A549 (cell line): ENCODE data around the gene B3GLCT. TPM values are rescaled to one million over a fixed set of nuclear protein-coding genes. Genes with fewer than 3 reads are reported as not detected.

Source experiments
- ATAC-seq, 2 experiments: fragments of 200-7000 bp in 1 of 2; fragments of >200 bp in 1 of 2; cut with Nextera tagmentation in 1 of 2; cut with Tn5 transposase in 1 of 2; 3 replicates each; pipeline versions ENCODE4 v1.8.0 to v1.9.1; 2018 to 2020; ENCODE audit warnings: mild to moderate bottlenecking in 1 of 2, moderate library complexity in 1 of 2
- CTCF ChIA-PET: fragments of 300-600 bp; sonication (Branson Sonifier 250); formaldehyde crosslinking; extraction: SDS; loops from one replicate; lab custom pipeline; 2021; ENCODE audit warnings: antibody characterized with exemption, inconsistent platforms; lab: Yijun Ruan, JAX
- POLR2A ChIA-PET: fragments of 350-600 bp; formaldehyde crosslinking; extraction: SDS; loops from one replicate; lab custom pipeline; 2021; ENCODE audit warnings: antibody characterized with exemption, inconsistent platforms; lab: Yijun Ruan, JAX
- DNase-seq, 2 experiments: peaks; one replicate each; pipeline versions ENCODE4 v3.0.0 to v3.0.0-alpha.2; 2011 to 2016; ENCODE audit warnings: low read depth in 1 of 2, low spot score in 1 of 2
- FAIRE-seq: peaks from 2 replicates; lab custom pipeline; 2011; peaks lifted over from hg19 to GRCh38; lab: Jason Lieb, UNC
- H3K27ac ChIP-seq, 2 experiments: fragments of >200 bp; sonication (Bioruptor Twin); formaldehyde crosslinking; 3 replicates each; pipeline ENCODE4 v1.5.1; 2016 to 2017
- H3K4me1 ChIP-seq: fragments of >200 bp; sonication (Bioruptor Twin); formaldehyde crosslinking; 3 replicates; pipeline ENCODE4 v1.6.1; 2016
- H3K4me2 ChIP-seq: fragments of >200 bp; sonication (Bioruptor Twin); formaldehyde crosslinking; 3 replicates; pipeline ENCODE4 v1.6.1; 2016
- H3K4me3 ChIP-seq: fragments of >200 bp; sonication (Bioruptor Twin); formaldehyde crosslinking; 3 replicates; pipeline ENCODE4 v1.5.1; 2016
- H3K9me3 ChIP-seq: fragments of >200 bp; sonication (Bioruptor Twin); formaldehyde crosslinking; 3 replicates; pipeline ENCODE4 v1.6.1; 2016
- ATOH8 ChIP-seq: fragments of 250-450 bp; sonication (Bioruptor Pico); IDR thresholded peaks from 2 replicates; pipeline ENCODE4 v1.5.0; 2020; ENCODE audit warnings: low read depth, mild to moderate bottlenecking, moderate library complexity
- CEBPB ChIP-seq, 2 experiments: fragments of >200 bp in 1 of 2; sonication (Bioruptor Twin) in 1 of 2; formaldehyde crosslinking in 1 of 2; IDR thresholded peaks; 2 replicates each; pipeline ENCODE4 v1.6.1; 2012 to 2016
- CHD2 ChIP-seq: fragments of 150-350 bp; IDR thresholded peaks from 2 replicates; pipeline ENCODE4 v1.6.1; 2014; ENCODE audit warnings: low read length; ENCODE audit not compliant: partially characterized antibody
- CHD4 ChIP-seq: fragments of 200-600 bp; sonication (generic); IDR thresholded peaks from 2 replicates; pipeline ENCODE4 v1.6.1; 2016; ENCODE audit warnings: antibody characterized with exemption, mild to moderate bottlenecking, borderline replicate concordance
- CTCF ChIP-seq: fragments of >200 bp; sonication (Bioruptor Twin); formaldehyde crosslinking; IDR thresholded peaks from 3 replicates; pipeline ENCODE4 v1.5.1; 2016
- EHF ChIP-seq: fragments of 250-450 bp; sonication (Bioruptor Pico); IDR thresholded peaks from 2 replicates; pipeline ENCODE4 v1.5.0; 2020; ENCODE audit warnings: mild to moderate bottlenecking
- EHMT2 ChIP-seq: fragments of 200-600 bp; sonication (generic); IDR thresholded peaks from 2 replicates; pipeline ENCODE4 v1.6.1; 2016; ENCODE audit warnings: antibody characterized with exemption, low read depth, mild to moderate bottlenecking, moderate library complexity
- FOSB ChIP-seq: fragments of 250-450 bp; sonication (Bioruptor Pico); IDR thresholded peaks from 2 replicates; pipeline ENCODE4 v1.5.0; 2020; ENCODE audit warnings: mild to moderate bottlenecking, moderate library complexity
- HDAC2 ChIP-seq: fragments of 200-600 bp; sonication (generic); IDR thresholded peaks from 2 replicates; pipeline ENCODE4 v1.6.1; 2016
- HEYL ChIP-seq: fragments of 250-450 bp; sonication (Bioruptor Pico); IDR thresholded peaks from 2 replicates; pipeline ENCODE4 v1.8.0; 2021; ENCODE audit warnings: mild to moderate bottlenecking, moderate library complexity
- HOXB13 ChIP-seq: fragments of 250-450 bp; sonication (Bioruptor Pico); IDR thresholded peaks from 2 replicates; pipeline ENCODE4 v1.5.0; 2020; ENCODE audit warnings: low read depth, mild to moderate bottlenecking, moderate library complexity
- HOXB5 ChIP-seq: fragments of 250-450 bp; sonication (Bioruptor Pico); IDR thresholded peaks from 2 replicates; pipeline ENCODE4 v1.5.0; 2020; ENCODE audit warnings: mild to moderate bottlenecking, moderate library complexity
- JUN ChIP-seq, 2 experiments: fragments of >200 bp; sonication (Bioruptor Twin); formaldehyde crosslinking; IDR thresholded peaks; 2 replicates in 1 of 2; 3 replicates in 1 of 2; pipeline ENCODE4 v1.6.1; 2016 to 2017
- KDM5A ChIP-seq: fragments of 200-600 bp; sonication (generic); IDR thresholded peaks from 2 replicates; pipeline ENCODE4 v1.6.1; 2016; ENCODE audit warnings: antibody characterized with exemption, mild to moderate bottlenecking
- MAFK ChIP-seq: fragments of 450-650 bp; IDR thresholded peaks from 2 replicates; pipeline ENCODE4 v1.6.1; 2014; ENCODE audit not compliant: partially characterized antibody
- MAX ChIP-seq: IDR thresholded peaks from 2 replicates; pipeline ENCODE4 v1.6.1; 2012
- NFE2L2 ChIP-seq: fragments of 150-350 bp; conservative IDR thresholded peaks from 2 replicates; pipeline ENCODE4 v1.6.1; 2014; ENCODE audit warnings: low read length
- PHF8 ChIP-seq: fragments of 200-600 bp; sonication (generic); IDR thresholded peaks from 2 replicates; pipeline ENCODE4 v1.6.1; 2016; ENCODE audit warnings: low read depth, mild to moderate bottlenecking, antibody characterized with exemption, moderate library complexity, borderline replicate concordance
- POLR2AphosphoS2 ChIP-seq: conservative IDR thresholded peaks from 2 replicates; pipeline ENCODE4 v1.6.1; 2012; ENCODE audit warnings: low read length, improper control_type of control experiment, inconsistent platforms
- RAD21 ChIP-seq, 2 experiments: fragments of >200 bp in 1 of 2; sonication (Bioruptor Twin) in 1 of 2; formaldehyde crosslinking in 1 of 2; IDR thresholded peaks in 1 of 2; conservative IDR thresholded peaks in 1 of 2; 2 replicates in 1 of 2; 3 replicates in 1 of 2; pipeline ENCODE4 v1.6.1; 2012 to 2018; ENCODE audit warnings: inconsistent platforms in 1 of 2
- RCOR1 ChIP-seq: fragments of 150-350 bp; IDR thresholded peaks from 2 replicates; pipeline ENCODE4 v1.6.1; 2014; ENCODE audit warnings: antibody characterized with exemption, low read length, low read depth
- REST ChIP-seq: fragments of 200-600 bp; sonication (generic); IDR thresholded peaks from 2 replicates; pipeline ENCODE4 v1.6.1; 2016; ENCODE audit warnings: antibody characterized with exemption, mild to moderate bottlenecking, moderate library complexity
- RFX5 ChIP-seq: fragments of 450-650 bp; IDR thresholded peaks from 2 replicates; pipeline ENCODE4 v1.7.1; 2014; ENCODE audit warnings: antibody characterized with exemption, mild to moderate bottlenecking, moderate library complexity
- RNF2 ChIP-seq: fragments of 200-600 bp; sonication (generic); IDR thresholded peaks from 2 replicates; pipeline ENCODE4 v1.6.1; 2016; ENCODE audit warnings: low read depth, mild to moderate bottlenecking, antibody characterized with exemption, moderate library complexity, borderline replicate concordance
- SREBF2 ChIP-seq: fragments of 450-650 bp; IDR thresholded peaks from 2 replicates; pipeline ENCODE4 v1.6.1; 2014; ENCODE audit warnings: mild to moderate bottlenecking, moderate library complexity
- TFCP2L1 ChIP-seq: fragments of 250-450 bp; sonication (Bioruptor Pico); IDR thresholded peaks from 2 replicates; pipeline ENCODE4 v1.5.0; 2021; ENCODE audit warnings: mild to moderate bottlenecking
- TP53 ChIP-seq: fragments of 250-450 bp; sonication (Bioruptor Pico); IDR thresholded peaks from 2 replicates; pipeline ENCODE4 v1.5.0; 2021; ENCODE audit warnings: mild to moderate bottlenecking, moderate library complexity
- WGBS: methylation state at CpG from one replicate; pipeline ENCODE4 v1.1.6; 2017; ENCODE audit errors: missing lambda C conversion rate; 5-methylcytosine and 5-hydroxymethylcytosine counted together
- polyA plus RNA-seq, 4 experiments: library from polyadenylated mRNA; depleted of rRNA in 3 of 4; stranded (reverse); fragments of >200 nt; fragmentation: RNase III in 1 of 4; extraction: RNeasy Plus Mini Kit Qiagen cat#74134 plus additional on column Dnase treatment in 1 of 4; gene quantifications; 2 replicates in 3 of 4; 3 replicates in 1 of 4; pipeline ENCODE4 v1.2.3, GENCODE V29; 2011 to 2017
- TF ChIP-seq, protein P1 (sequence below): fragments of 150-350 bp; IDR thresholded peaks from 2 replicates; pipeline ENCODE4 v1.6.1; 2014; ENCODE audit warnings: low read depth, mild to moderate bottlenecking, low read length
- TF ChIP-seq, protein P2 (sequence below): IDR thresholded peaks from 2 replicates; pipeline ENCODE4 v1.6.1; 2012

B3GLCT gene
- polyA plus RNA-seq, 2 of the 4 experiments (the other 2 are of a cell fraction), result 4.5 to 6.6 TPM

DNA sequence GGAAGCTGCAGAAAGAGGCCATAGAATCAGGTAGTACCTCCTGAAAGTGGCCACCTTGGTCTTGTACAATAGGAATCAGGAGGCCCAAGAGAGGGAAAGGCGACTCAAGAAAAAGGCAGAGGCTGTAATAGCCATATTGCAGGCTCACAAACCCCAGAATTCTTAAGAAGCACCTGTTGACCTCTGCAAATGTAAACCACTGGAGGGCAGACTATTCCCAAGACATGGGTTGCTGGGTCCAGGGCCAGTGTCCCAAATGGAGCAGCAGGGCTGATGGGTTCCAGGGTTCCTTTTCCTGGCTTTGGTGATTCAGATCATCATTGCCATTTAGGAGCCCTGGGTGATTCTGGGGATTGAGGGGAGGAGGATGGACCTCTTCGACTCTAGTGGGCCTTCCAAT is 167.6 kb downstream of the B3GLCT start:
- FAIRE-seq (no peak), ATAC-seq (no peak), DNase-seq (no peak)
- H3K4me2 ChIP-seq, result no peak overlapping the region
- POLR2A ChIA-PET, result no interaction called here
- no peaks in the 10 kb centered on the region for H3K4me1 ChIP-seq
- H3K9me3 ChIP-seq, result no peaks in the 10 kb centered on the region
- H3K4me3 ChIP-seq, result no peak overlapping the region
- TF ChIP-seq SREBF2 (no peak), TFCP2L1 (no peak), CHD2 (no peak), MAX (no peak), MAFK (no peak), RAD21 (conservative IDR thresholded peaks at IDR 0.05 in 1 of 2, IDR thresholded peaks at IDR 0.05 in 1 of 2) (no peak), POLR2AphosphoS2 (no peak), EHF (no peak), TP53 (CRISPR knock-in tag) (no peak), RFX5 (no peak), HDAC2 (no peak), FOSB (CRISPR knock-in tag) (no peak), EHMT2 (no peak), RNF2 (no peak), CEBPB (IDR thresholded peaks at IDR 0.05) (no peak), JUN (IDR thresholded peaks at IDR 0.05) (no peak), HOXB13 (no peak), CHD4 (no peak), ATOH8 (CRISPR knock-in tag) (no peak)
- TF ChIP-seq, protein P1, sequence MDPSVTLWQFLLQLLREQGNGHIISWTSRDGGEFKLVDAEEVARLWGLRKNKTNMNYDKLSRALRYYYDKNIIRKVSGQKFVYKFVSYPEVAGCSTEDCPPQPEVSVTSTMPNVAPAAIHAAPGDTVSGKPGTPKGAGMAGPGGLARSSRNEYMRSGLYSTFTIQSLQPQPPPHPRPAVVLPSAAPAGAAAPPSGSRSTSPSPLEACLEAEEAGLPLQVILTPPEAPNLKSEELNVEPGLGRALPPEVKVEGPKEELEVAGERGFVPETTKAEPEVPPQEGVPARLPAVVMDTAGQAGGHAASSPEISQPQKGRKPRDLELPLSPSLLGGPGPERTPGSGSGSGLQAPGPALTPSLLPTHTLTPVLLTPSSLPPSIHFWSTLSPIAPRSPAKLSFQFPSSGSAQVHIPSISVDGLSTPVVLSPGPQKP, result no peak
- H3K27ac ChIP-seq, result no peak overlapping the region
- 7% methylated on average over 1 of the region's 2 CpGs for WGBS
- CTCF ChIA-PET, result no interaction called here

DNA sequence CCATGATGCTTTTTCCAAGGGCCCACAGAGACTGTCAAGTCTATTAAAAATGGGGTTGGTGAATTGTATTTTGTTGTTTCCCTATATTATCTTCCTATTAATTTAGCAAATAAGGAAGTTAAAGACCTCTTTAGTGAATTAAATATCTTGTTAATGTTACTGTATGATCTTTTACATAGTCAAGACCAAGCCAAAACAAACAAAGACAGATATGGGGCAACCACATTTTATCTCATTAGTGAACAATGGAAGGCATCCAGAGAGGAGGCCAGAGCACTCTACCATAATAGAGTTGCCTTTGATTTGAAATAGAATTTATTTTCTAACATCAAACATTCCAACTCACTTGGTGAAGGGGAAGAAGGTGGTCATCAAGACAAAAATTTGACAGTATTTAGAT is 169.4 kb downstream of the B3GLCT start:
- no peak for FAIRE-seq
- Histone ChIP-seq H3K9me3 (no peaks in the 10 kb centered on the region), H3K4me2 (no peak overlapping the region), H3K4me3 (no peak overlapping the region), H3K4me1 (no peaks in the 10 kb centered on the region), H3K27ac (no peak overlapping the region)
- ChIA-PET POLR2A (no interaction called here), CTCF (no interaction called here)
- ATAC-seq, result no peak
- no peak for DNase-seq
- TF ChIP-seq RCOR1 (no peak), REST (no peak), PHF8 (no peak), CHD2 (no peak), POLR2AphosphoS2 (no peak), HEYL (CRISPR knock-in tag) (no peak), JUN (IDR thresholded peaks at IDR 0.05) (no peak), KDM5A (no peak), EHF (no peak), TP53 (CRISPR knock-in tag) (no peak), CTCF (no peak), EHMT2 (no peak), NFE2L2 (no peak), HOXB5 (CRISPR knock-in tag) (no peak), MAX (no peak)
- TF ChIP-seq, protein P2, sequence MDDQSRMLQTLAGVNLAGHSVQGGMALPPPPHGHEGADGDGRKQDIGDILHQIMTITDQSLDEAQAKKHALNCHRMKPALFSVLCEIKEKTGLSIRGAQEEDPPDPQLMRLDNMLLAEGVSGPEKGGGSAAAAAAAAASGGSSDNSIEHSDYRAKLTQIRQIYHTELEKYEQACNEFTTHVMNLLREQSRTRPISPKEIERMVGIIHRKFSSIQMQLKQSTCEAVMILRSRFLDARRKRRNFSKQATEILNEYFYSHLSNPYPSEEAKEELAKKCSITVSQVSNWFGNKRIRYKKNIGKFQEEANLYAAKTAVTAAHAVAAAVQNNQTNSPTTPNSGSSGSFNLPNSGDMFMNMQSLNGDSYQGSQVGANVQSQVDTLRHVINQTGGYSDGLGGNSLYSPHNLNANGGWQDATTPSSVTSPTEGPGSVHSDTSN, result no peak
